ENCODE data around the gene MYO3B.

- TF ChIP-seq CTCF (IDR thresholded peaks at IDR 0.05) (no peak), POLR2A (IDR thresholded peaks at IDR 0.05) (no peak)
Observed at GRCh38 chr2:170341684-170342623, 164.0 kb downstream of the MYO3B start.
